ENCODE data around the gene PDZRN3. TPM values are rescaled to one million over a fixed set of nuclear protein-coding genes. Genes with fewer than 3 reads are reported as not detected.
A peak's percentile ranks its signal among the peaks of the same experiment; 100 is the strongest.

Gene PDZRN3
- total RNA-seq, 1 experiment from 2014 or later = not detected

DNA sequence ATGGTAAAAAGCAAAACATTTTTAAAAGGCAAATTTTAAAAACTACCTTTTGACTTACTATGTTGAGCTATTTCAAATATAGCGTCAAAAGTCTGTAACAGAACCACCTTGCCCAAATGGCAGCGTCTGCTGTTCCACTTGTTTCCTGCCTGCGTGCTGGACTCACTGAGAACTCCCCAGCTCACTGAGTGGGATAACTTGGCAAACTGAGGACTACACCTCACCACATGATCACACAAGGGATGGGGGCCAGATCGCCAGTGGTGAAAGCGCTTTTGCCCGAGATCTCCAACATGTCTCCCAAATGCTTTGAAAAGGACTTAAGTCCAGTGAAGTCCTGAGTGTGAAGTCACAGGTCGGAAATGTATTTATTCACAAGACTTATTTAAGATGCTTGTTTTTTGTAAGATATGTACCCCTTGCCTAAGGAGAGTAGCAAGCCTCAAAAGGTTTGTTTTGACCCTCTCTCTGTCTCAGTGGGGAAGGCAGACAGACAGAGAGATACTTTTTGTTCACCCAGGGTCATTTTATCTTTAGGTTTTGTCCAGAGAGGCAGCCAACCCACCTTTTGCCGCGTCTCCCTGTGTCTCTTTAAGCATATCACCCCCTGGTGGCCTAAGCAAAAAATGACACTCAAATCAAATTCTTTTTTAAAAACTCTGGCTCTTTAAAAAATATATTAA, 192.6 kb downstream of the PDZRN3 start:
- POLR2A ChIA-PET = no interaction called here
- H3K9me3 ChIP-seq (ENCODE audit: control insufficient read depth, insufficient read depth, low read depth, low read length) = no peaks in the 10 kb centered on the region
- no peak for TF ChIP-seq POLR2AphosphoS5 (IDR thresholded peaks at IDR 0.05; ENCODE audit: low read depth, low read length)
- TF ChIP-seq, protein P1, sequence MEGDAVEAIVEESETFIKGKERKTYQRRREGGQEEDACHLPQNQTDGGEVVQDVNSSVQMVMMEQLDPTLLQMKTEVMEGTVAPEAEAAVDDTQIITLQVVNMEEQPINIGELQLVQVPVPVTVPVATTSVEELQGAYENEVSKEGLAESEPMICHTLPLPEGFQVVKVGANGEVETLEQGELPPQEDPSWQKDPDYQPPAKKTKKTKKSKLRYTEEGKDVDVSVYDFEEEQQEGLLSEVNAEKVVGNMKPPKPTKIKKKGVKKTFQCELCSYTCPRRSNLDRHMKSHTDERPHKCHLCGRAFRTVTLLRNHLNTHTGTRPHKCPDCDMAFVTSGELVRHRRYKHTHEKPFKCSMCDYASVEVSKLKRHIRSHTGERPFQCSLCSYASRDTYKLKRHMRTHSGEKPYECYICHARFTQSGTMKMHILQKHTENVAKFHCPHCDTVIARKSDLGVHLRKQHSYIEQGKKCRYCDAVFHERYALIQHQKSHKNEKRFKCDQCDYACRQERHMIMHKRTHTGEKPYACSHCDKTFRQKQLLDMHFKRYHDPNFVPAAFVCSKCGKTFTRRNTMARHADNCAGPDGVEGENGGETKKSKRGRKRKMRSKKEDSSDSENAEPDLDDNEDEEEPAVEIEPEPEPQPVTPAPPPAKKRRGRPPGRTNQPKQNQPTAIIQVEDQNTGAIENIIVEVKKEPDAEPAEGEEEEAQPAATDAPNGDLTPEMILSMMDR (IDR thresholded peaks at IDR 0.05) = peak; percentile 75
- CTCF ChIA-PET = no interaction called here
- ATAC-seq (no peak), DNase-seq (ENCODE audit: low read depth, low spot score) (peak; percentile 17)
- no peak overlapping the region for H3K27ac ChIP-seq (ENCODE audit: low read length)
- H3K36me3 ChIP-seq (ENCODE audit: control insufficient read depth, insufficient read depth, low read length) = no peaks in the 10 kb centered on the region
- in situ Hi-C loops (cut with HindIII; ENCODE audit: low pct_unique_long_range_greater_than_20kb, low sequenced_read_pairs) = no loop called here
- no peaks in the 10 kb centered on the region for H3K27me3 ChIP-seq (ENCODE audit: control insufficient read depth, insufficient read depth, low read length)
- intact Hi-C loops (cut with micrococcal nuclease; ENCODE audit: unreplicated experiment) = loop anchor here (1.0 kb wide), 1 partner anchor 331 kb away; no protein-coding TSS in a partner anchor
- no peak overlapping the region for H3K4me3 ChIP-seq (ENCODE audit: low read depth in 2 of 2, low read length in 2 of 2)
- BruUV-seq (replicated peaks) = no TSS peak
- no peaks in the 10 kb centered on the region for H3K4me1 ChIP-seq (ENCODE audit: control insufficient read depth, insufficient read depth, low read length)

DNA sequence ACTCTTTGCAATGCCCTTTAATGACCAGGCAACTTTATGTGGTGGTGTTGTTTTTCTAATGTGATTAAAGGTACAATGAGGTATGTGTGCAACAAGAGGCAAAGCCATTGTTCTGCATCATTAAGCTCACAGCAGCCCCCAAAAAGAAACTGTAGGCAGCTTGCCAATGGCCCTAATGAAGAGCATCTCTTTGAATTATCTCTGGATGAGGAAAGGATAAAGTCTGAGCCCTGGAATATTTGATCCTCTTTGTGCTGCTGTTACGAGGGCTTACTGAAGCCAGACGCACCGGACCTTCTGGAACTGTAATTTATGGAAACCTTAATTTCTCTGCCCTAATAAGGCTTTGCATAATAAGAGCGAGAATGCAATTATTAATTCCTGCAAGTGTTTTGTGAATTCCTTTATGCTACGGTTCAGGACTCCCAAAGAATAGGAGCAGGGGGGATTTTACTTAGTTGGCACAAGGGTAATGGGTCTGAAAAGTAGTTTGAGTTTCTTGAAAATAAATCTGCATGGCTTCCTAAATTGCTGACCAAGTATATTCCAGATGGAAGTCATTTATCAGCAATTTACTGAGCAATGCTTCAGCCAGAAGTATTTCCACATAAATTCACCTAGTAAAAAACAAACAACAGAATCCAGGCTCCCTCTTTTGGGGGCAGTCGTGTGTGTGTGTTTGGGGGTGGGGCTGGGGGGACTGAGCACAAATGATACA, 193.4 kb downstream of the PDZRN3 start:
- H3K9me3 ChIP-seq (ENCODE audit: control insufficient read depth, insufficient read depth, low read depth, low read length) = no peaks in the 10 kb centered on the region
- intact Hi-C loops (cut with micrococcal nuclease; ENCODE audit: unreplicated experiment) (no loop called here), in situ Hi-C loops (cut with HindIII; ENCODE audit: low pct_unique_long_range_greater_than_20kb, low sequenced_read_pairs) (no loop called here)
- no peaks in the 10 kb centered on the region for H3K4me1 ChIP-seq (ENCODE audit: control insufficient read depth, insufficient read depth, low read length)
- H3K4me3 ChIP-seq (ENCODE audit: low read depth in 2 of 2, low read length in 2 of 2) = no peak overlapping the region
- ChIA-PET CTCF (no interaction called here), POLR2A (interaction anchor here (0.5 kb wide), 1 partner anchor 11 kb away, joined by 3 read pairs; no protein-coding TSS in a partner anchor)
- H3K27ac ChIP-seq (ENCODE audit: low read length) = no peak overlapping the region
- ATAC-seq (no peak), DNase-seq (ENCODE audit: low read depth, low spot score) (no peak)
- H3K36me3 ChIP-seq (ENCODE audit: control insufficient read depth, insufficient read depth, low read length) = no peaks in the 10 kb centered on the region
- no TSS peak for BruUV-seq (replicated peaks)
- TF ChIP-seq SIN3A (IDR thresholded peaks at IDR 0.05; ENCODE audit: borderline replicate concordance, insufficient read depth, low read depth, low read length) (no peak), POLR2AphosphoS5 (IDR thresholded peaks at IDR 0.05; ENCODE audit: low read depth, low read length) (no peak), TCF7L2 (IDR thresholded peaks at IDR 0.05; ENCODE audit: low read depth, low read length) (no peak)
- TF ChIP-seq, protein P2, sequence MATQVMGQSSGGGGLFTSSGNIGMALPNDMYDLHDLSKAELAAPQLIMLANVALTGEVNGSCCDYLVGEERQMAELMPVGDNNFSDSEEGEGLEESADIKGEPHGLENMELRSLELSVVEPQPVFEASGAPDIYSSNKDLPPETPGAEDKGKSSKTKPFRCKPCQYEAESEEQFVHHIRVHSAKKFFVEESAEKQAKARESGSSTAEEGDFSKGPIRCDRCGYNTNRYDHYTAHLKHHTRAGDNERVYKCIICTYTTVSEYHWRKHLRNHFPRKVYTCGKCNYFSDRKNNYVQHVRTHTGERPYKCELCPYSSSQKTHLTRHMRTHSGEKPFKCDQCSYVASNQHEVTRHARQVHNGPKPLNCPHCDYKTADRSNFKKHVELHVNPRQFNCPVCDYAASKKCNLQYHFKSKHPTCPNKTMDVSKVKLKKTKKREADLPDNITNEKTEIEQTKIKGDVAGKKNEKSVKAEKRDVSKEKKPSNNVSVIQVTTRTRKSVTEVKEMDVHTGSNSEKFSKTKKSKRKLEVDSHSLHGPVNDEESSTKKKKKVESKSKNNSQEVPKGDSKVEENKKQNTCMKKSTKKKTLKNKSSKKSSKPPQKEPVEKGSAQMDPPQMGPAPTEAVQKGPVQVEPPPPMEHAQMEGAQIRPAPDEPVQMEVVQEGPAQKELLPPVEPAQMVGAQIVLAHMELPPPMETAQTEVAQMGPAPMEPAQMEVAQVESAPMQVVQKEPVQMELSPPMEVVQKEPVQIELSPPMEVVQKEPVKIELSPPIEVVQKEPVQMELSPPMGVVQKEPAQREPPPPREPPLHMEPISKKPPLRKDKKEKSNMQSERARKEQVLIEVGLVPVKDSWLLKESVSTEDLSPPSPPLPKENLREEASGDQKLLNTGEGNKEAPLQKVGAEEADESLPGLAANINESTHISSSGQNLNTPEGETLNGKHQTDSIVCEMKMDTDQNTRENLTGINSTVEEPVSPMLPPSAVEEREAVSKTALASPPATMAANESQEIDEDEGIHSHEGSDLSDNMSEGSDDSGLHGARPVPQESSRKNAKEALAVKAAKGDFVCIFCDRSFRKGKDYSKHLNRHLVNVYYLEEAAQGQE (IDR thresholded peaks at IDR 0.05; ENCODE audit: insufficient read depth in 1 of 2, low read depth in 2 of 2, low read length in 1 of 2) = no peak
- TF ChIP-seq, protein P1 (IDR thresholded peaks at IDR 0.05) = no peak
- no peaks in the 10 kb centered on the region for H3K27me3 ChIP-seq (ENCODE audit: control insufficient read depth, insufficient read depth, low read length)
